ENCODE measurements around the gene RBBP6. TPM values are rescaled to one million over a fixed set of nuclear protein-coding genes. Genes with fewer than 3 reads are reported as not detected.
"Not testable (repeated sequence)": the region's sequence is repeated elsewhere in the genome, so short reads cannot be mapped to it uniquely, and the experiment has no call there.

RBBP6 gene
- 10 to 100 TPM; 74.6 to 76.1 TPM for total RNA-seq

- H3K27me3 Mint-ChIP-seq: no peaks in the 10 kb centered on the region
- peak; percentile 95 for DNase-seq
- intact Hi-C loops (cut with micrococcal nuclease): loop anchor here (1.0 to 5.0 kb wide), 4 partner anchors 129 to 718 kb away; partner anchors contain the start of genes TNRC6A and ZKSCAN2
- peaks cover 17% of the 10 kb centered on the region for H3K4me1 Mint-ChIP-seq (ENCODE audit: low read depth)
- peak within 1 kb of the TSS; percentile 100 for H3K27ac Mint-ChIP-seq
- H3K9me3 Mint-ChIP-seq: no peaks in the 10 kb centered on the region
- ChIA-PET POLR2A (interaction anchor here (1.0 to 2.4 kb wide), 3 partner anchors 12 to 191 kb away, joined by 3 to 7 read pairs (median 5); no protein-coding TSS in a partner anchor), CTCF (interaction anchor here (1.2 to 3.7 kb wide), 2 partner anchors 11 to 22 kb away, joined by 3 to 20 read pairs; no protein-coding TSS in a partner anchor)
- H3K4me3 Mint-ChIP-seq: peak within 1 kb of the TSS; percentile 100
- H3K36me3 Mint-ChIP-seq: peaks cover 29% of the 10 kb centered on the region
These were observed at the start of gene RBBP6 for GRCh38 chr16:24539295-24539849. Gene RBBP6, plus strand, starts transcription at chr16:24539566. Its CDS starts 1,061 bp downstream, at chr16:24540627.

- no peak overlapping the region for H3K27ac Mint-ChIP-seq
- H3K9me3 Mint-ChIP-seq: no peaks in the 10 kb centered on the region
- H3K36me3 Mint-ChIP-seq: peaks cover 2% of the 10 kb centered on the region
- peaks cover 5% of the 10 kb centered on the region for H3K27me3 Mint-ChIP-seq
- H3K4me1 Mint-ChIP-seq (ENCODE audit: low read depth): no peaks in the 10 kb centered on the region
- intact Hi-C loops (cut with micrococcal nuclease): no loop called here
- DNase-seq: no peak
- POLR2A ChIA-PET: no interaction called here
- CTCF ChIA-PET: interaction anchor here (1.3 kb wide), 2 partner anchors 14 to 449 kb away, joined by 3 to 4 read pairs; no protein-coding TSS in a partner anchor
- no peak overlapping the region for H3K4me3 Mint-ChIP-seq
These were observed 48.5 kb upstream of the RBBP6 start for GRCh38 chr16:24490866-24491265.

GRCh38 chr16:24491731-24492130 is 47.6 kb upstream of the RBBP6 start:
- peaks cover 5% of the 10 kb centered on the region for H3K27me3 Mint-ChIP-seq
- no peak overlapping the region for H3K4me3 Mint-ChIP-seq
- POLR2A ChIA-PET: no interaction called here

GRCh38 chr16:24493821-24494220 is 45.5 kb upstream of the RBBP6 start:
- Mint-ChIP-seq H3K9me3 (no peaks in the 10 kb centered on the region), H3K4me1 (ENCODE audit: low read depth) (no peaks in the 10 kb centered on the region), H3K4me3 (no peak overlapping the region), H3K27me3 (peaks cover 5% of the 10 kb centered on the region), H3K36me3 (no peaks in the 10 kb centered on the region), H3K27ac (no peak overlapping the region)
- intact Hi-C loops (cut with micrococcal nuclease): no loop called here
- CTCF ChIA-PET: interaction anchor here (1.2 kb wide), 1 partner anchor 11 kb away, joined by 5 read pairs; no protein-coding TSS in a partner anchor
- no peak for DNase-seq
- POLR2A ChIA-PET: no interaction called here

More at GRCh38 chr16:24491731-24492130, 47.6 kb upstream of the RBBP6 start:
- CTCF ChIA-PET: no interaction called here
- Mint-ChIP-seq H3K9me3 (no peaks in the 10 kb centered on the region), H3K36me3 (peaks cover 2% of the 10 kb centered on the region), H3K4me1 (ENCODE audit: low read depth) (no peaks in the 10 kb centered on the region), H3K27ac (no peak overlapping the region)
- intact Hi-C loops (cut with micrococcal nuclease): no loop called here
- DNase-seq: no peak

GRCh38 chr16:24495207-24495606 is 44.2 kb upstream of the RBBP6 start:
- H3K9me3 Mint-ChIP-seq; H3K4me3 Mint-ChIP-seq; H3K27ac Mint-ChIP-seq; intact Hi-C loops (cut with micrococcal nuclease); H3K27me3 Mint-ChIP-seq; H3K36me3 Mint-ChIP-seq; POLR2A ChIA-PET; H3K4me1 Mint-ChIP-seq (ENCODE audit: low read depth); DNase-seq: not testable (repeated sequence)
- CTCF ChIA-PET: interaction anchor here (1.3 to 1.5 kb wide), 2 partner anchors 10 to 453 kb away, joined by 6 to 7 read pairs; no protein-coding TSS in a partner anchor

GRCh38 chr16:24497440-24497839 is 41.9 kb upstream of the RBBP6 start:
- H3K27ac Mint-ChIP-seq: no peak overlapping the region

GRCh38 chr16:24499193-24499814 is 40.1 kb upstream of the RBBP6 start:
- ChIA-PET CTCF (interaction anchor here (0.6 to 4.3 kb wide), 8 partner anchors 9 to 697 kb away, joined by 3 to 34 read pairs (median 3); no protein-coding TSS in a partner anchor), POLR2A (no interaction called here)
- Mint-ChIP-seq H3K36me3 (no peaks in the 10 kb centered on the region), H3K9me3 (no peaks in the 10 kb centered on the region), H3K27ac (no peak overlapping the region), H3K27me3 (peaks cover 3% of the 10 kb centered on the region), H3K4me3 (no peak overlapping the region), H3K4me1 (ENCODE audit: low read depth) (no peaks in the 10 kb centered on the region)
- intact Hi-C loops (cut with micrococcal nuclease): loop anchor here (1.0 kb wide), 1 partner anchor 457 kb away; no protein-coding TSS in a partner anchor
- peak; percentile 43 for DNase-seq

More at GRCh38 chr16:24497440-24497839, 41.9 kb upstream of the RBBP6 start:
- no peak for DNase-seq
- intact Hi-C loops (cut with micrococcal nuclease): no loop called here
- H3K4me1 Mint-ChIP-seq (ENCODE audit: low read depth): no peaks in the 10 kb centered on the region
- ChIA-PET POLR2A (no interaction called here), CTCF (interaction anchor here (3.5 to 4.3 kb wide), 2 partner anchors 426 to 454 kb away, joined by 15 to 34 read pairs; no protein-coding TSS in a partner anchor)
- no peaks in the 10 kb centered on the region for H3K36me3 Mint-ChIP-seq
- no peak overlapping the region for H3K4me3 Mint-ChIP-seq
- H3K27me3 Mint-ChIP-seq: peaks cover 3% of the 10 kb centered on the region
- no peaks in the 10 kb centered on the region for H3K9me3 Mint-ChIP-seq

GRCh38 chr16:24504472-24505345 is 34.7 kb upstream of the RBBP6 start:
- Mint-ChIP-seq H3K27ac (no peak overlapping the region), H3K36me3 (no peaks in the 10 kb centered on the region), H3K9me3 (no peaks in the 10 kb centered on the region), H3K27me3 (peaks cover 6% of the 10 kb centered on the region), H3K4me1 (ENCODE audit: low read depth) (no peaks in the 10 kb centered on the region), H3K4me3 (no peak overlapping the region)
- DNase-seq: peak; percentile 67
- intact Hi-C loops (cut with micrococcal nuclease): loop anchor here (1.0 to 10.0 kb wide), 4 partner anchors 250 to 767 kb away; partner anchors contain the start of gene CACNG3
- ChIA-PET POLR2A (interaction anchor here (1.1 to 1.4 kb wide), 2 partner anchors 9 to 463 kb away, joined by 3 to 4 read pairs; no protein-coding TSS in a partner anchor), CTCF (interaction anchor here (0.6 to 5.0 kb wide), 35 partner anchors 9 to 778 kb away, joined by 3 to 56 read pairs (median 4); no protein-coding TSS in a partner anchor)

- POLR2A ChIA-PET: no interaction called here
- DNase-seq: no peak
- CTCF ChIA-PET: interaction anchor here (0.6 to 5.0 kb wide), 8 partner anchors 10 to 779 kb away, joined by 3 to 56 read pairs (median 18); no protein-coding TSS in a partner anchor
- H3K27ac Mint-ChIP-seq: no peak overlapping the region
- no peaks in the 10 kb centered on the region for H3K9me3 Mint-ChIP-seq
- intact Hi-C loops (cut with micrococcal nuclease): loop anchor here (2.0 to 10.0 kb wide), 2 partner anchors 251 to 703 kb away; partner anchors contain the start of gene CACNG3
- no peak overlapping the region for H3K4me3 Mint-ChIP-seq
- no peaks in the 10 kb centered on the region for H3K4me1 Mint-ChIP-seq (ENCODE audit: low read depth)
- H3K27me3 Mint-ChIP-seq: peaks cover 6% of the 10 kb centered on the region
- no peaks in the 10 kb centered on the region for H3K36me3 Mint-ChIP-seq
These were observed 33.4 kb upstream of the RBBP6 start for GRCh38 chr16:24505959-24506358.

- Mint-ChIP-seq H3K27ac (no peak overlapping the region), H3K36me3 (no peaks in the 10 kb centered on the region), H3K27me3 (peaks cover 5% of the 10 kb centered on the region), H3K4me3 (no peak overlapping the region), H3K4me1 (ENCODE audit: low read depth) (no peaks in the 10 kb centered on the region), H3K9me3 (no peaks in the 10 kb centered on the region)
- no peak for DNase-seq
- CTCF ChIA-PET: interaction anchor here (1.3 to 1.4 kb wide), 2 partner anchors 8 to 466 kb away, joined by 3 to 5 read pairs; no protein-coding TSS in a partner anchor
- intact Hi-C loops (cut with micrococcal nuclease): loop anchor here (10.0 kb wide), 1 partner anchor 253 kb away; the partner anchor contains the start of gene CACNG3
- POLR2A ChIA-PET: no interaction called here
These were observed 31.3 kb upstream of the RBBP6 start for GRCh38 chr16:24507959-24508480.

- Mint-ChIP-seq H3K27me3 (peaks cover 4% of the 10 kb centered on the region), H3K4me1 (ENCODE audit: low read depth) (no peaks in the 10 kb centered on the region), H3K27ac (no peak overlapping the region), H3K9me3 (no peaks in the 10 kb centered on the region), H3K36me3 (no peaks in the 10 kb centered on the region), H3K4me3 (no peak overlapping the region)
- intact Hi-C loops (cut with micrococcal nuclease): loop anchor here (10.0 kb wide), 1 partner anchor 254 kb away; the partner anchor contains the start of gene CACNG3
- ChIA-PET CTCF (interaction anchor here (1.3 to 1.4 kb wide), 2 partner anchors 9 to 467 kb away, joined by 3 to 5 read pairs; no protein-coding TSS in a partner anchor), POLR2A (no interaction called here)
- no peak for DNase-seq
These were observed 30.8 kb upstream of the RBBP6 start for GRCh38 chr16:24508614-24509013.
